ENCODE results near the gene RNU1-2.

DNA sequence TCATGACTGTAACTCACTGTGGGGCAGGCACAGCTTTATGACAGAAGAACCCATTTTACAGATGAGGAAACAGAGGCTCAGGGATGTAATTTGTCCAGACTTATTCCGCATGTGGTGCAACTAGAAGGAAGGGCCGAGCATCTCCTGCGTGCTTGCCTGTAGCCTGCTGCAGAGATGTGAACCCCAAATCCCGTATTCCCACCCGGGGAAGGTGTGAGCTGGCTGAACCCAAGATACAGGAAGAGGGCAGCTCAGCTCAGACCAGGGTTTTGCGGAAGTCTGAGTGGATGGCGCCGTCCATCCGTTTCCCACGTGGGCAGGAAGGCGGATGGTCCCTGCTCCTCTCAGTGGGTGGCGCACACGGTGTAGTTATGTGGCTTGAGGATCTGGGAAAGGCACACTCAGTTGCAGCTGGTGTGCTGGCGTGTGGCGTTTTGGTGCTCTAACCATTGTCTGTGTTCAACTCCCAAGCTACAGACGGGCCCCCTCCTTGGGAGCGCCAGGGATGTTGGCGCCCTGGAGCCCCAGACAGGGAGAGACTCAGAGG, 27.2 kb downstream of the RNU1-2 start:
- TF ChIP-seq CTCF (IDR thresholded peaks at IDR 0.05; ENCODE audit: low read length) (no peak), EZH2 (optimal IDR thresholded peaks at IDR 0.05; ENCODE audit: low read depth, low read length) (no peak), EZH2phosphoT487 (IDR thresholded peaks at IDR 0.05; ENCODE audit: low read length) (no peak)
